Measurements from ENCODE around the gene LGI1. TPM values are rescaled to one million over a fixed set of nuclear protein-coding genes. Genes with fewer than 3 reads are reported as not detected.
A peak's percentile ranks its signal among the peaks of the same experiment; 100 is the strongest.

LGI1 gene
- total and polyA plus RNA-seq, 9 of the 15 experiments (the other 6 are each of a cell fraction or from before 2014, with no cell fraction given), result not detected

- FAIRE-seq (no peak), DNase-seq (ENCODE audit: extremely low read depth in 1 of 4, low spot score in 3 of 4) (no peak), ATAC-seq (no peak)
- Histone ChIP-seq H3K9ac (ENCODE audit: insufficient read depth in 1 of 2, low read depth in 2 of 2, low read length in 2 of 2) (no peak overlapping the region), H3K27me3 (ENCODE audit: control insufficient read depth in 2 of 2, insufficient read depth in 2 of 2, low read length in 2 of 2) (no peaks in the 10 kb centered on the region), H3K9me1 (ENCODE audit: control insufficient read depth, insufficient read depth, low read length) (no peaks in the 10 kb centered on the region), H4K20me1 (replicated peaks; ENCODE audit: control insufficient read depth, insufficient read depth, low read length) (no peaks in the 10 kb centered on the region), H3K9me3 (replicated peaks; ENCODE audit: control insufficient read depth, insufficient read depth, low read depth, low read length) (no peaks in the 10 kb centered on the region), H3K4me3 (no peak overlapping the region), H3K4me2 (ENCODE audit: insufficient read depth, low read length) (no peak overlapping the region), H3K79me2 (ENCODE audit: control insufficient read depth, insufficient read depth, low read length) (no peaks in the 10 kb centered on the region), H3K27ac (ENCODE audit: extremely low read depth, low read depth, low read length) (no peak overlapping the region), H2AFZ (ENCODE audit: low read depth, low read length) (no peak overlapping the region), H3K4me1 (replicated peaks in 1 of 2; ENCODE audit: control insufficient read depth in 2 of 2, insufficient read depth in 2 of 2, low read length in 2 of 2) (no peaks in the 10 kb centered on the region), H3K36me3 (ENCODE audit: control insufficient read depth, insufficient read depth, low read length) (no peaks in the 10 kb centered on the region)
- in situ Hi-C loops (cut with MboI) (no loop called here), intact Hi-C loops (cut with micrococcal nuclease) (loop anchor here (10.0 kb wide), 2 partner anchors 104 to 494 kb away; no protein-coding TSS in a partner anchor)
- TF ChIP-seq PBX2 (CRISPR knock-in tag; IDR thresholded peaks at IDR 0.05; ENCODE audit: low read depth) (no peak), PBX2 (tag; conservative IDR thresholded peaks at IDR 0.05; ENCODE audit: low read depth) (0 out of 2 replicates have a peak, but pooled peaks have one; percentile 15), NFE2L1 (tag; IDR thresholded peaks at IDR 0.05; ENCODE audit: borderline replicate concordance, low read depth) (no peak), MEIS2 (IDR thresholded peaks at IDR 0.05; ENCODE audit: partially characterized antibody) (peak; percentile 7), HMGN3 (IDR thresholded peaks at IDR 0.05; ENCODE audit: borderline replicate concordance, extremely low read depth, insufficient read length, low read depth, low read length) (no peak), MED1 (CRISPR knock-in tag; IDR thresholded peaks at IDR 0.05; ENCODE audit: borderline replicate concordance) (no peak), NFXL1 (CRISPR knock-in tag; IDR thresholded peaks at IDR 0.05) (no peak)
- WGBS (ENCODE audit: insufficient coverage, low coverage, missing lambda C conversion rate), result 0% methylated on average over 3 of the region's 3 CpGs
- CTCF ChIA-PET (ENCODE audit: low intra/inter-chr PET ratio), result no interaction called here
- POLR2A ChIA-PET, result interaction anchor here (0.6 kb wide), 1 partner anchor 14 kb away, joined by 3 read pairs; no protein-coding TSS in a partner anchor
- no TSS peak for BruUV-seq (replicated peaks)
Measured at GRCh38 chr10:93820434-93820833, 62.7 kb downstream of the LGI1 start.

All from K562 (cell line).